ENCODE data around the gene TBC1D22A.

- TF ChIP-seq RAD21 (IDR thresholded peaks at IDR 0.05; ENCODE audit: low read length): no peak
- no peak for TF ChIP-seq NFIC (IDR thresholded peaks at IDR 0.05; ENCODE audit: borderline replicate concordance)
- TF ChIP-seq CTCF (IDR thresholded peaks at IDR 0.05): no peak
- no peak for TF ChIP-seq GABPA (IDR thresholded peaks at IDR 0.05; ENCODE audit: low read depth)
- TF ChIP-seq TEAD4 (IDR thresholded peaks at IDR 0.05; ENCODE audit: borderline replicate concordance, insufficient read depth): no peak
- TF ChIP-seq USF2 (IDR thresholded peaks at IDR 0.05; ENCODE audit: borderline replicate concordance, low read depth, low read length): no peak
- TF ChIP-seq EZH2phosphoT487 (IDR thresholded peaks at IDR 0.05; ENCODE audit: borderline replicate concordance, low read depth): no peak
- no peak for TF ChIP-seq YY1 (IDR thresholded peaks at IDR 0.05; ENCODE audit: low read depth)
- no peak for TF ChIP-seq TAF1 (IDR thresholded peaks at IDR 0.05; ENCODE audit: borderline replicate concordance, low read depth, low read length)
- no peak for TF ChIP-seq NRF1 (IDR thresholded peaks at IDR 0.05; ENCODE audit: low read depth, low read length)
- no peak for TF ChIP-seq ZBTB33 (IDR thresholded peaks at IDR 0.05; ENCODE audit: borderline replicate concordance, low read depth)
Measured at GRCh38 chr22:46894851-46895640, 132.6 kb downstream of the TBC1D22A start.
